GM10266 (cell line): ENCODE data around the gene HSPB1.
"Not testable (repeated sequence)": the region's sequence is repeated elsewhere in the genome, so short reads cannot be mapped to it uniquely, and the experiment has no call there.

ENCODE experiments used
- DNase-seq: peaks from one replicate; pipeline ENCODE4 v3.0.0; 2012; ENCODE audit errors: extremely low spot score
- CTCF ChIP-seq: IDR thresholded peaks from 2 replicates; pipeline ENCODE4 v1.5.1; 2012; ENCODE audit warnings: mild to moderate bottlenecking, low read depth; ENCODE audit not compliant: control insufficient read depth, insufficient read depth; ENCODE audit errors: missing control alignments

HSPB1 gene

GRCh38 chr7:76261931-76262330 lies 40.5 kb upstream of the HSPB1 start:
- DNase-seq: no peak
- TF ChIP-seq CTCF: no peak

GRCh38 chr7:76262683-76263402 lies 39.6 kb upstream of the HSPB1 start:
- peak; percentile 73 for DNase-seq

GRCh38 chr7:76265299-76265698 lies 37.2 kb upstream of the HSPB1 start:
- DNase-seq: no peak
- no peak for TF ChIP-seq CTCF

More at GRCh38 chr7:76262683-76263402, 39.6 kb upstream of the HSPB1 start:
- peak; percentile 79 for TF ChIP-seq CTCF

- no peak for DNase-seq
- TF ChIP-seq CTCF: no peak
Measured at GRCh38 chr7:76267107-76267893, 35.2 kb upstream of the HSPB1 start.

- no peak for DNase-seq
- no peak for TF ChIP-seq CTCF
Measured at GRCh38 chr7:76267894-76268183, 34.6 kb upstream of the HSPB1 start.

- no peak for TF ChIP-seq CTCF
- no peak for DNase-seq
Measured at GRCh38 chr7:76268376-76268775, 34.1 kb upstream of the HSPB1 start.

GRCh38 chr7:76269895-76270294 lies 32.6 kb upstream of the HSPB1 start:
- no peak for TF ChIP-seq CTCF

GRCh38 chr7:76271384-76271783 lies 31.1 kb upstream of the HSPB1 start:
- DNase-seq: not testable (repeated sequence)

More at GRCh38 chr7:76269895-76270294, 32.6 kb upstream of the HSPB1 start:
- DNase-seq: no peak
